Measurements from ENCODE around the gene LRRC3B.

LRRC3B gene

DNA sequence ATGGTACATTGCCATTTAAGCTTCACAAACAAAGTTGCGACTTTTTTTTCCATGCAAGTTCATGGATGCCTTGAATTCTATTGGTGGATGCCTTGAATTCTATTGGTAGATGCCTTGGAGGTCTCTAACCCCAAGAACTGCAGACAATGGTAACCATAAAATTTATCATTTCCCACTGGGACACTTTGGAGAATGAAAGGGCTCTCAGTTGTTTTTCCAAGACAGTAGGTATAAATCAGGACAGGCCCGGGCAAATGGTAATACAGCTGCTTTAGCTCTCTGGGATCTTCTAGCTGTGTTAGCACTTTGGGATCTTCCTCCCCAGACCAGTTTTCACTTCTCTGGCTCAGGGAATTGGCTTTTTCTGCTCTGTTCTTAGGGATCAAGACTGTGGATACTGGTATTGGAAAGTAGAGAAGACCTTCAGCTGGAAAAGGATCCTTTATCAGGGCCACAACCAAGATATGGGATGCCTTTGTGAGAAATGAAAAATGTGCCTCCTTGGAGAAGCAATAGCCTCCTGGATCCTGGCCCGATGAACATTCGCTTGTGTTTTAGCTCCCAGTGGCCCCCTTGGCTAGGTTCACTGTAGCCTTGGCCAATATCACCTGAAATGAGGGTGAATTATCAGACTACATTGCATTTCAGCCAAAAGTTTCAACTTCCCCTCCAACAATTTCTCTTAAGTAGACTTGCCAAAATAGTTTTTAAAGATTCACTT lies 8.3 kb downstream of the LRRC3B start:
- DNase-seq (ENCODE audit: extremely low spot score): no peak
- ChIA-PET CTCF (no interaction called here), POLR2A (no interaction called here)
- TF ChIP-seq, protein P1, sequence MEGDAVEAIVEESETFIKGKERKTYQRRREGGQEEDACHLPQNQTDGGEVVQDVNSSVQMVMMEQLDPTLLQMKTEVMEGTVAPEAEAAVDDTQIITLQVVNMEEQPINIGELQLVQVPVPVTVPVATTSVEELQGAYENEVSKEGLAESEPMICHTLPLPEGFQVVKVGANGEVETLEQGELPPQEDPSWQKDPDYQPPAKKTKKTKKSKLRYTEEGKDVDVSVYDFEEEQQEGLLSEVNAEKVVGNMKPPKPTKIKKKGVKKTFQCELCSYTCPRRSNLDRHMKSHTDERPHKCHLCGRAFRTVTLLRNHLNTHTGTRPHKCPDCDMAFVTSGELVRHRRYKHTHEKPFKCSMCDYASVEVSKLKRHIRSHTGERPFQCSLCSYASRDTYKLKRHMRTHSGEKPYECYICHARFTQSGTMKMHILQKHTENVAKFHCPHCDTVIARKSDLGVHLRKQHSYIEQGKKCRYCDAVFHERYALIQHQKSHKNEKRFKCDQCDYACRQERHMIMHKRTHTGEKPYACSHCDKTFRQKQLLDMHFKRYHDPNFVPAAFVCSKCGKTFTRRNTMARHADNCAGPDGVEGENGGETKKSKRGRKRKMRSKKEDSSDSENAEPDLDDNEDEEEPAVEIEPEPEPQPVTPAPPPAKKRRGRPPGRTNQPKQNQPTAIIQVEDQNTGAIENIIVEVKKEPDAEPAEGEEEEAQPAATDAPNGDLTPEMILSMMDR (IDR thresholded peaks at IDR 0.05; ENCODE audit: control extremely low read depth, extremely low read depth, low read depth, missing control alignments): no peak

GRCh38 chr3:26631390-26631738 lies 8.8 kb downstream of the LRRC3B start:
- TF ChIP-seq, protein P1 (IDR thresholded peaks at IDR 0.05; ENCODE audit: control extremely low read depth, extremely low read depth, low read depth, missing control alignments): no peak
- ChIA-PET CTCF (no interaction called here), POLR2A (no interaction called here)
- no peak for DNase-seq (ENCODE audit: extremely low spot score)

GRCh38 chr3:26634601-26635000 lies 12.0 kb downstream of the LRRC3B start:
- no peak for DNase-seq (ENCODE audit: extremely low spot score)
- ChIA-PET CTCF (interaction anchor here (1.0 kb wide), 1 partner anchor 26 kb away, joined by 3 read pairs; no protein-coding TSS in a partner anchor), POLR2A (no interaction called here)
- TF ChIP-seq, protein P1 (IDR thresholded peaks at IDR 0.05; ENCODE audit: control extremely low read depth, extremely low read depth, low read depth, missing control alignments): no peak

DNA sequence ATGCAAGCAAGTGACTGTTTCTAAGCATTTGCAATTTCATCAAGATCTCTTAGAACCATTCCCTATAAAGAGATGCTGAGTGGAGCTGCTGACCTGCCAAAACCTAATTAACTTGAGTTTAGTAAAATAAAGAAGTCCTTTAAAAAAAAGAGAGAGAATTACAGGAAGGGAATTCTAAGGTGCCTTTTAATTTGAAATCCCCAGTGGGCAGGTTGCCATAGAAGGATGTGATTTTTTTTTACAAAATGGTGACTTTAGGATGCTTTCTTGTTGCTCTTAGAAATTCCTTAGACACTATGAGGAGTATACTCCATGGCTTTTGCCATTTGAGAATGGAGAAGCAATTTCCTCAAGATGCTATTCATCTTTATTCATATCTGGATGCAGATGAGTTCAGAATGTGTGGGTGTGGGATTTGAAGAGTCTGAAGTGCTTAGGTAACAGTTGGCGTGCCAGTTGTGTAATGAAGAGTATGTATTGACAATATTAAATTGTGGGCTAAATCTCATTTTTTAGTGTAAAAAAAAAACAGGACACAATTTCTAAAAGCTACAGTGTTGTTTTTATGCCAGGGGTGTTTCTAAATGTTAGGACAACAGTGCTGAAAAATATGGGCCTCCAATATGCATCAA lies 13.6 kb downstream of the LRRC3B start:
- ChIA-PET POLR2A (no interaction called here), CTCF (no interaction called here)
- DNase-seq (ENCODE audit: extremely low spot score): no peak
- TF ChIP-seq, protein P1 (IDR thresholded peaks at IDR 0.05; ENCODE audit: control extremely low read depth, extremely low read depth, low read depth, missing control alignments): no peak

DNA sequence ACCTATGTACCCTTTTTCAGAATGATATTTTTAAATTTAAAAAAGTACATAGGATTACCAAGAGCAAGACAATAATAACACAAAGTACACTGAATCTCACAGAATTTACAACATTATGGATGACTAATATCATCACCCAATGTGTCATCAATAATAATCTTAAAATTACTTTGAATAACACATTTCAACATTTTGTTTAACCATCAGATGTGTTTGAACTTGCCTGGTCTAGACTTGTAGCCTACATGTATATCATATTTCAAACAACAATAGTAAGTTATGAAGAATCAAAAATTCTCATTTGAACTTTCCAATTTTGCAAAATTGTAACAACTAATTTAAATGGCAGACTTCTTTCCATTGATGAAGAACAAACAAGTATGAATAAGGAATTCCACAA lies 15.1 kb downstream of the LRRC3B start:
- ChIA-PET CTCF (no interaction called here), POLR2A (no interaction called here)
- TF ChIP-seq, protein P1 (IDR thresholded peaks at IDR 0.05; ENCODE audit: control extremely low read depth, extremely low read depth, low read depth, missing control alignments): no peak
- no peak for DNase-seq (ENCODE audit: extremely low spot score)

DNA sequence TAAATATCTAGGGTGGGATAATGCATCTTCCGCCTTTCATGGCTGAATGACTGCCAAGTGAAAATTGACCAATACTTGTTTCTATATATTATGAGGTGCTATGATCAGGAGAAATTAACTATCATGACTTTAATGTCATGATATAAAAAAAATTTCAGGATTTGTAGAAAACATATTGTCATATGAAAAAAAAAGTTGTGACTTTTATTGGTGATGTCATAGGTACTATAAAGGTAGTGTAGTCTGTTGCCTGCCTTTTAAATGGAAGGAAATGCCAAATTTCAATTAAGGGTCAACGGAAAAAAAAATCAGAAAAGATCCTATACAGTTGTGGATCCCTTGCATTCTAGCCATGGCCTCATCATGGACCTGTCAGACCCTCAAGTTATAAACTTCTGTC lies 15.5 kb downstream of the LRRC3B start:
- ChIA-PET POLR2A (no interaction called here), CTCF (no interaction called here)
- no peak for DNase-seq (ENCODE audit: extremely low spot score)
- TF ChIP-seq, protein P1 (IDR thresholded peaks at IDR 0.05; ENCODE audit: control extremely low read depth, extremely low read depth, low read depth, missing control alignments): no peak
